Keratinocyte (primary cell): ENCODE measurements around the gene PRMT1. TPM values are rescaled to one million over a fixed set of nuclear protein-coding genes. Genes with fewer than 3 reads are reported as not detected.

Experiments used
- DNase-seq: peaks from one replicate; pipeline ENCODE4 v3.0.0-alpha.2; 2011; ENCODE audit warnings: low read depth, missing footprints, low spot score
- FAIRE-seq: peaks from 2 replicates; lab custom pipeline; 2011; peaks lifted over from hg19 to GRCh38; lab: Jason Lieb, UNC
- H2AFZ ChIP-seq: 2 replicates; pipeline ENCODE4 v1.6.0; 2012; ENCODE audit warnings: low read length, control low read depth, inconsistent platforms; ENCODE audit not compliant: control insufficient read depth
- H3K27ac ChIP-seq: 2 replicates; pipeline ENCODE4 v1.5.1; 2011; ENCODE audit warnings: low read length; ENCODE audit not compliant: control insufficient read depth, insufficient read depth
- H3K27me3 ChIP-seq: 3 replicates; pipeline ENCODE4 v1.6.0; 2011; ENCODE audit warnings: low read length; ENCODE audit not compliant: control insufficient read depth, insufficient read depth; ENCODE audit errors: extremely low read depth
- H3K36me3 ChIP-seq, 2 experiments: 2 replicates in 1 of 2; 3 replicates in 1 of 2; pipeline ENCODE4 v1.5.1; 2011; ENCODE audit warnings: low read length in 2 of 2, mild to moderate bottlenecking in 1 of 2; ENCODE audit not compliant: control insufficient read depth in 2 of 2, insufficient read depth in 2 of 2; ENCODE audit errors: extremely low read depth in 1 of 2
- H3K4me1 ChIP-seq: 3 replicates; pipeline ENCODE4 v1.5.1; 2011; ENCODE audit warnings: low read length; ENCODE audit not compliant: control insufficient read depth, insufficient read depth; ENCODE audit errors: extremely low read depth
- H3K4me2 ChIP-seq: 3 replicates; pipeline ENCODE4 v1.6.0; 2011; ENCODE audit warnings: low read depth, low read length; ENCODE audit not compliant: control insufficient read depth, insufficient read depth; ENCODE audit errors: extremely low read depth
- H3K4me3 ChIP-seq, 3 experiments: fragments of 200-600 bp in 1 of 3; sonication (generic) in 1 of 3; 2 replicates in 2 of 3; 3 replicates in 1 of 3; pipeline ENCODE4 v1.5.1; 2011 to 2016; ENCODE audit warnings: low read length in 3 of 3, mild to moderate bottlenecking in 3 of 3, control low read depth in 2 of 3, inconsistent platforms in 1 of 3, low read depth in 1 of 3, mixed read lengths in 1 of 3, mixed run types in 1 of 3, moderate library complexity in 1 of 3; ENCODE audit not compliant: control insufficient read depth in 2 of 3, insufficient read depth in 2 of 3; ENCODE audit errors: extremely low read depth in 1 of 3
- H3K79me2 ChIP-seq: 2 replicates; pipeline ENCODE4 v1.6.0; 2012; ENCODE audit warnings: low read length; ENCODE audit not compliant: control insufficient read depth, insufficient read depth
- H3K9ac ChIP-seq: 3 replicates; pipeline ENCODE4 v1.6.0; 2011; ENCODE audit warnings: low read length; ENCODE audit not compliant: control insufficient read depth, insufficient read depth; ENCODE audit errors: extremely low read depth
- H3K9me1 ChIP-seq: 3 replicates; pipeline ENCODE4 v1.6.0; 2011; ENCODE audit warnings: low read length; ENCODE audit not compliant: control insufficient read depth, insufficient read depth; ENCODE audit errors: extremely low read depth
- H3K9me3 ChIP-seq: 2 replicates; pipeline ENCODE4 v1.5.1; 2012; ENCODE audit warnings: low read depth, low read length; ENCODE audit not compliant: control insufficient read depth
- H4K20me1 ChIP-seq: 3 replicates; pipeline ENCODE4 v1.6.0; 2011; ENCODE audit warnings: low read length; ENCODE audit not compliant: control insufficient read depth, insufficient read depth; ENCODE audit errors: extremely low read depth
- CTCF ChIP-seq, 3 experiments: IDR thresholded peaks in 1 of 3; conservative IDR thresholded peaks in 1 of 3; optimal IDR thresholded peaks in 1 of 3; 2 replicates in 2 of 3; 3 replicates in 1 of 3; pipeline versions ENCODE3 to v1.5.1; 2011; ENCODE audit warnings: low read length in 3 of 3, mild to moderate bottlenecking in 3 of 3, moderate library complexity in 2 of 3, control low read depth in 1 of 3, inconsistent platforms in 1 of 3; ENCODE audit not compliant: insufficient read depth in 2 of 3; ENCODE audit errors: extremely low read depth in 1 of 3
- EZH2 ChIP-seq: IDR thresholded peaks from one replicate; pipeline ENCODE4 v1.6.1; 2012; ENCODE audit warnings: inconsistent platforms, mild to moderate bottlenecking, low read length, moderate library complexity
- dilution Hi-C: fragments of 300-500 bp; cut with MboI; formaldehyde crosslinking; loops from one replicate; pipeline ENCODE4 v1.7.0; 2020; ENCODE audit warnings: low sequenced_read_pairs; ENCODE audit not compliant: extremely low pct_ligation_motif_present
- polyA plus RNA-seq, 5 experiments: library from polyadenylated mRNA; depleted of rRNA in 3 of 5; stranded (reverse) in 3 of 5; stranded (forward) in 1 of 5; unstranded in 1 of 5; fragments of >200 nt; gene quantifications; 1 replicate in 1 of 5; 2 replicates in 3 of 5; 3 replicates in 1 of 5; pipeline versions ENCODE4 v1.2.1 to v1.2.3, GENCODE V29; 2011 to 2012; ENCODE audit warnings: missing spikeins in 2 of 5, low read depth in 1 of 5, low replicate concordance in 1 of 5

Gene PRMT1
- polyA plus RNA-seq, 1 donor (not counting 4 experiments of a cell fraction or from before 2014, with no cell fraction given) = 280 TPM

GRCh38 chr19:49676784-49677230 is 264 bp upstream of the PRMT1 start:
- FAIRE-seq (peak; percentile 81), DNase-seq (peak; percentile 100)
- dilution Hi-C loops = no loop called here
- Histone ChIP-seq H3K9me3 (no peaks in the 10 kb centered on the region), H4K20me1 (peaks cover 25% of the 10 kb centered on the region), H3K27ac (peak overlapping the region; percentile 99), H3K9ac (peak overlapping the region; percentile 99), H3K4me3 (peak overlapping the region; percentile 90 to 97 (median 96)), H3K4me2 (peak overlapping the region; percentile 16), H3K36me3 (peaks cover 10 to 11% of the 10 kb centered on the region in 2 experiments), H2AFZ (peak overlapping the region; percentile 36), H3K4me1 (peaks cover 24% of the 10 kb centered on the region), H3K79me2 (peaks cover 43% of the 10 kb centered on the region), H3K27me3 (no peaks in the 10 kb centered on the region), H3K9me1 (no peaks in the 10 kb centered on the region)
- TF ChIP-seq CTCF (optimal IDR thresholded peaks at IDR 0.05 in 1 of 3, IDR thresholded peaks at IDR 0.05 in 1 of 3, conservative IDR thresholded peaks at IDR 0.05 in 1 of 3; ENCODE audit: extremely low read depth in 1 of 3, insufficient read depth in 2 of 3, low read length in 3 of 3) (no peak), EZH2 (no peak)

GRCh38 chr19:49677901-49678674 is 1.0 kb downstream of the PRMT1 start:
- Histone ChIP-seq H3K4me1 (peaks cover 24% of the 10 kb centered on the region), H3K9ac (peak overlapping the region; percentile 99), H2AFZ (no peak overlapping the region), H3K27me3 (no peaks in the 10 kb centered on the region), H3K4me3 (peak overlapping the region; percentile 90 to 97 (median 96)), H3K9me1 (no peaks in the 10 kb centered on the region), H3K9me3 (no peaks in the 10 kb centered on the region), H3K27ac (peak overlapping the region; percentile 99), H3K79me2 (peaks cover 48% of the 10 kb centered on the region), H3K36me3 (peaks cover 17 to 19% of the 10 kb centered on the region in 2 experiments), H3K4me2 (peak overlapping the region; percentile 98), H4K20me1 (peaks cover 27% of the 10 kb centered on the region)
- DNase-seq = no peak
- FAIRE-seq = no peak
- TF ChIP-seq CTCF (optimal IDR thresholded peaks at IDR 0.05 in 1 of 3, IDR thresholded peaks at IDR 0.05 in 1 of 3, conservative IDR thresholded peaks at IDR 0.05 in 1 of 3; ENCODE audit: extremely low read depth in 1 of 3, insufficient read depth in 2 of 3, low read length in 3 of 3) (peak; percentile 59 to 77 (median 71)), EZH2 (no peak)
- dilution Hi-C loops = no loop called here
